GM21786 (cell line): ENCODE measurements around the gene ITIH4.

Experiments used
- ATAC-seq: cut with Tn5 transposase; IDR thresholded peaks from one replicate; pipeline ENCODE4 v1.9.1; 2021; ENCODE audit not compliant: unreplicated experiment

The ITIH4 gene

DNA sequence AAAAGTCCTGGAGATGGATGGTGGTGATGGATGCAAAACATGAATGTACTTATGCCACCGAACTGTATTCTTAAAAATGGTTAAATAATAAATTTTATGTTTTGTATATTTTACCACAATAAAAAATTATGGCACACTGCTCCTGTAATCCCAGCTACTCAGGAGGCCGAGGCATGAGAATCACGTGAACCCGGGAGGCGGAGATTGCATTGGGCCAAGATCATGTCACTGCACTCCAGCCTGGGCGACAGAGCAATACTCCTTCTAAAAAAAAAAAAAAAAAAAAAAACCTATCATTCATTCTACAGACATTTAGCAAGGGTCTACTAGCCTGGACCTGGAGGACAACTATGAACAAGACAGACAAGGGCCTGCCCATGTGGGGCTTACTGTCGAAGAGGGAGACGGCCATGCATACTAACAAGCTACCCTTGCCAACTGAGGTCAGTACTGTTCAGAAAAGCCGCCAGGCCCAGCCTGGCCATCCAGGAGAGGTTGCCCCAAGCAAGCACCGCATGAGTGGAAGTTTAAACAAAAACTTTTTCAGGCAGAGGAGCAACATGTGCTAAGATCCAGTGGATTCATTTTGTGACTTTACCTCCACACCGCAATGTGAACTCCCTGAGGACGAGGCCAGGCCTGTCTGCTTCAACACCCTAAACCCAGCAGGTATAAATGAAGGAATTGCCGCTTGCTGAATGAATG lies 57.0 kb downstream of the ITIH4 start:
- no peak for ATAC-seq

DNA sequence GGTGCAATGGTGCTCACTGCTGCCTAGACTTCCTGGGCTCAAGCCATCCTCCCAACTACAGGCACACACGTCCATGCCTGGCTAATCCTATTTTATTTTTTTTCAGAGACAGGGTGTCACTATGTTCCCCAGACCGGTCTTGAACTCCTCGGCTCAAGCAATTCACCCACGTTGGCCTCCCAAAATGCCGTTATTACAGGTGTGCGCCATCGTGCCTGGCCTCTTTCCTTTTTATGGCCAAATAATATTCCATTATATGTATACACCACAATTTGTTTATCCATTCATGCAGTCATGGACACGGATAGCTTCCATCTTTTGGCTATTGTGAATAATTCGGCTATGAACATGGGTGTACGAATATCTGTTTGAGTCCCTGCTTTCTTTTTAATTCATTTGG lies 58.8 kb downstream of the ITIH4 start:
- no peak for ATAC-seq

DNA sequence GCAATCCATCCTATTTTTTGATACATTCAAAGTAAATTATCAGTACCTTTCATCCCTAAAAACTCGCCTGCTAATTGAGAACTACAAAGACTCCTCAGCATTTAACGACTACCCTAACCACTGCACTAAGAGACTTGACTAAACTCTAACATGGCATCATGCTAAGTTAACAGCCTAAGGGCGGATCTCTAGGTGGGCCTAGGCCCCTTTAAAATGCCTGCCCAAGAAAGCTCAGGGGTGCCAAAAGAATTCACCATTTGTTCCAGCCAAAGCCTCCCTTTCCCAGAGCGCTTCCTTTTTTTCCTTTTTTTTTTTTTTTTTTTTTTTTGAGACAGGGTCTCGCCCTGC lies 59.2 kb downstream of the ITIH4 start:
- ATAC-seq: no peak

DNA sequence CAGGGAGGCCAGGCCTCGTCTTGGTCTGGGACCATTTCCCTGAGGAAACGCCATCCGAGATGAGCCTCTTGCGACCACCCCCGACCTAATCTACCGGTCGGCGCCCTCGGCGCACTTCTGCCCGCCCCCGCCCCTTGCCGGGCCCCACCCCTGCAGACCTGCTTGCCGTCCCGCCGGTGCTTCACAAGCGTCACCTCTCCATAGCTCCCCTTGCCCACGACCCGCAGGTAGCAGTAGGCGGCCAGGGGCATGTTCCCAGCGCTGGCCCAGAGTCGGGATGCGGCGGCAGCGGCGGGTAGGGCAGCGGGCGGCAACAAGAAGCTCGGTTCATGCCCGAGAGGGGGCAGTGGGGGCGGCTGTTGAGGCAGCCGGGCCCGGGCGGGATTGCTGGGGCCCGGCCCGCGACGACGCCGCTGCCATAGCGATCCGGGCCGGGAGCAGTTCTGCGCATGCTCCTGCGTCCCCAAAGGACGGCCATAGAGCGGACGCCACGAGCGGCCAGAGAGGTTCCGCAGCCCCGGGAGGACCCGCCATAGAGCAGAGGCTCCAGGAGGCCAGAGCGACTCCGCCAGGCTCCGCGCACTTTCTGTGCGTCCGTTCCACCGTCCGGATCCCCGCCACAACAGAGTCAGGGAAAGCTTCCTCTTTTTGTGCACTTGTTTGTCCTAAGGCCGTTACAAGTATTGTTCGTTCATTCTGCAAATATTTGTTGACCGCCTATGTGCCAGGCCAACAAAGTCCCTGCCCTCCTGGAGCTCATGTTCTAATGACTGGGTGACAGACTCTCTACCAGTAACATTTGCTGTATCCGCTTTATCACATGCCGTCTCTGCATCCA lies 59.8 kb downstream of the ITIH4 start, which contains the start of gene NEK4:
TSS of gene NEK4 (minus strand) at position 445 of the 838 bp plus-strand sequence. CDS start at position 251, 194 bp downstream.
- ATAC-seq: peak; percentile 97

DNA sequence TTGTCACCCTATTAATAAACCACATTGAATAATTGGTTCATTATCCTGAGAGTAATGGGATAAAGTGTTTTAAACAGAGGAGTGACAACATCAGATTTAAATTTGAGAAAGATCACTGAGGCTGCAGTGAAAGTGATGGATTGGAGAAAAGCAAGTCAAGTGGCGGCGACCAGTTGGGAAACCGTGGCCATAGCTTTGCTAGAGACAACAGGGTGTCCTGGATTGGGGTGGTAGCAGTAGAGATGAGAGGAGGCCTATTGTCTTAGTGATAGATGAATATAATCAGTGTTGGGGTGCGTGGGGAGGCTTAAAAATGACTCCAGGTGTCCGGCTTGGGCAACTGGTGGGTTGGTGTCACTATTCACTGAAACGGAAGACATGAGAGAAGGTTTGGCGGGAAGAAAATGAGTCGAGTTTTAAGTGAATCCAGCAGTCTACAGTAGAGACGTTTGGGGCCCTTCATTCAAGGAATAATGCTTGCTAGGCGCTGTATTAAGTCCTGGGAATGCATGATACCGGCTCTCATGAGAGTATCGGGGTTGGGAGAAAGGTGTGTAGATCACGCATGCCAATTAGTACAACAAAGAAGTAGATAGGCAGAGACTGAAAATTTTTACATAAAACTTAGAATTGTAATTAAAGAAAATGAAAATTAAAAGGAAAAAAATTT lies 60.6 kb downstream of the ITIH4 start:
- ATAC-seq: no peak

DNA sequence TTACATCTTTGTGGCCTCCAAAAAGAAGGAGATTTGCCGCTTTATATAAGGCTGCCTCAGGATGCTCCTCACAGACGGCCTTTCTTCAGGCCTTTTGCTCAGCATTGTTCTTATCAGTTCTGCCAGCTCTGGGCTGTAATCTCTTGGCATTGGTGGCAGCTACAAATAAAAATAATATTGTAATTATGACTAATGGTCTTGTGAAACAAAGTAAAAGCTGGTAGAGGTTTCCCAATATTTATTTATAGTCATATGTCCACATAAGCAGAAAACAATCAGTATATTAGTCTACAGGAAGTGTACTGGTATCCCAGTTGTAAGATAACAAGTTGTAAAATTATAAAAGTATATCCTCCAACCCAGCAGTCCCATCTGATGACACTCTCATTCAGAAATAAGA lies 67.0 kb downstream of the ITIH4 start:
- ATAC-seq: no peak
